Inferior parietal cortex (tissue), 1 donor: ENCODE data around the gene SLC1A7.

Source experiments
- DNase-seq: peaks from one replicate; pipeline ENCODE4 v3.0.0-alpha.2; 2016; ENCODE audit errors: extremely low spot score

SLC1A7 gene

DNA sequence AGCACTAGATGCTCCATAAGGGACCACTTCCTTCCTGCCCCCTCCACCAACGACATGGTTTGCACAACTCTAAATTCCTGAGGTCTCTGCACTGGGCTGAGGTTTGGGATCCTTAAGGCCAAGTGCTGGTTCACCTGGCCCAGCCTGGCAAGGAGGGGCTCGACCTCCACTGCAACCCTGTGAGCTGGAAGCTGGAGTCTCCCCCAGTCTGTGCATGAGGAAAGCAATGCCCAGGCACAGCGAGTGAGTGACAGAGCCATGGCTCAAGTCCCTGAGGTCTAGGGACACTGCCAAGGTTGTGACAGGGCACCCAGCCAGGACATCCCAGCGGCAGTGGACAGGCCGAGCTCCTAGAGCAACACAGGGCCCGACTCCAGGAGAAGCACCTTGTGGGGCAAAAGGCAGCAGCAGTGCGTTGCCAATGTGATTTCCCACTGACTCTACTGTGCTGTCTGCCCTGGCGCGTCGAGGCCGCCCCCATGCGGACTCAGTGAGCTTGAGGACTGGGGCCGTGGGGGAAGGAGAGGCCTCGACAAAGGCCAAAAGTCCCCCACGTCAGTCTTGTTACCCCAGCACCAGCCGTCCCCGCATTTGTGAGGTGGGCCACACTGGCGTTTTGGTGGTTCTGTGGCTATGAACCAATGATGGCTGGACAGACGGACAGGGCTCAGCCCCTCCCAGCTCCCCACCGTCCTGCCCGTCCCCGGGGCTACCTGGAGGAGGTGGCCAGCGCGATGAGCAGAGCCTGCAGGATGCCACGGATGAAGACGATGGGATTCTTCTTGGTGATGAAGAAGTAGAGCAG lies 50.4 kb downstream of the SLC1A7 start:
- no peak for DNase-seq

DNA sequence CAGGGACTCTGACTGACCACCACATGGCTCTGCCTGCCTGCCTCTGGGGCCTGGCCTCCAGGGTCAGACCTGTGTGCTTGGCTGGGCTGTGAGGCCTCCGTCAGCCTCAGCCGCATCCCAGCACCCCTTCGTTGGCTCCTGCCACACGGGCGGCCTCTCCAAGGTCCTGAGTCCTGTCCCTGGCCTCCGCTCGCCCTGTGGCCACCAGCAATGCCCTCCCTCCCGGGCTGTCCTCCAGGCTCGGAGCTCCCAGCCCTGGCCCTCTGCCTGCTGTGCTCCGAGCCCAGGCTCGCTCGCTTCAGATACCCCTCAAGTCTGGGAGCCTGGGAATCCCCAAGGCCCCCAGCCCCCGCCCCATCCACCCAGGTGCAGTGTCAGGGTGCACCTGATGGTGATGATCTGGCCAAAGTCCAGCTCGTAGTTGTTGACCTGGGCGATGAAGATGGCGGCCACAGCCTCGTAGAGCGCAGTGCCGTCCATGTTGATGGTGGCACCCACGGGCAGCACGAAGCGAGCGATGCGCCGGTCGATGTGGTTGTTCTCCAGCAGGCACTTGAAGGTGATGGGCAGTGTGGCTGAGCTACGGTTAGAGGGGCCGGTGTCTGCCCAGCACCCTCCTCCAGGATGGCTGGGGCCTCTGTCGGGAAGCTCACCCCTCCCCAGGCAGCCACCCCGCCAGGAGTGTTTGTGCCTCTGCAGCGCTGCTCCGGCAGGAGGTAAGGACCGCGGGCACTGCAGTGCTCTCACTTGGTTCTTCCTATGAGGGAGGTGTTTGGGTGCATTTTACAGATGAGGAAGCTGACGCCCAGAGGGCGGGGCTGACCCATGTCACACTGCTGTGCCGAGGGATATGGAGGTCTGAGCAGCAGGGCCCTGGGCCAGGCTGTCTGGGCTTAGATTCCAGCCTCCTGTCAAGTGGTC lies 52.0 kb downstream of the SLC1A7 start:
- DNase-seq = no peak

DNA sequence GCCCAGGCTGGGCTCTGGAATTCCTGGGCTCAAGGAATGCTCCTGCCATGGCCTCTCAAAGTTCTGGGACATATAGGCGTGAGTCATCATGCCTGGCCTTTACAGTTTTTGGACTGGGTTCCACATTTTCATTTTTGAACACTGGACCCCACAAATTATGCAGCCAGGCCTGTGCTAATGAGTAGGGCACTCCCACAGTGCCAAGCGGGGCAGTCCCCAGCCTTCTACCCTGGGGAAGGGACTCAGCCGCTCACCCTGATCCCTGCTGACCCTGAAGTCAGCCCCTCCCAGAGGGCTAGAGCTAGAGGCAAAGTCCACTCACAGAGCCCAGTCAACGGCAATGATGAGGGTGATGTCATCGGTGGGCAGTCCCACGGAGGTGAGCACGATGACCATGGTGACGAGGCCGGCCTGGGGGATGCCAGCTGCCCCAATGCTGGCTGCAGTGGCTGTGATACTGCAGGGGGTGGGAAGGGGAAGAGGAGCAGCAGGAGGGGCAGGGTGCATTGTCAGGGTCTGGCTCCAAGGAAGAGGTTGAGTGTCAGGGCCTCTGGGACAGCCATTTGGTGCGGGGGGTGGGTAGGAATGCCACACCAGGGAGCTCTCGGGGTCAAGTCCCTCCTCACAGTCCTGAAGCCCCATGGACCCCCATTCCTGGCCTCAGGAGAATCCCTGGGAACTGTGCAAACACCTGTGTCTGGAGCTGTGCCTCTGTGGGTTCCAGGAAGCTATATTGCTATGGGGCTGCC lies 52.8 kb downstream of the SLC1A7 start:
- no peak for DNase-seq

DNA sequence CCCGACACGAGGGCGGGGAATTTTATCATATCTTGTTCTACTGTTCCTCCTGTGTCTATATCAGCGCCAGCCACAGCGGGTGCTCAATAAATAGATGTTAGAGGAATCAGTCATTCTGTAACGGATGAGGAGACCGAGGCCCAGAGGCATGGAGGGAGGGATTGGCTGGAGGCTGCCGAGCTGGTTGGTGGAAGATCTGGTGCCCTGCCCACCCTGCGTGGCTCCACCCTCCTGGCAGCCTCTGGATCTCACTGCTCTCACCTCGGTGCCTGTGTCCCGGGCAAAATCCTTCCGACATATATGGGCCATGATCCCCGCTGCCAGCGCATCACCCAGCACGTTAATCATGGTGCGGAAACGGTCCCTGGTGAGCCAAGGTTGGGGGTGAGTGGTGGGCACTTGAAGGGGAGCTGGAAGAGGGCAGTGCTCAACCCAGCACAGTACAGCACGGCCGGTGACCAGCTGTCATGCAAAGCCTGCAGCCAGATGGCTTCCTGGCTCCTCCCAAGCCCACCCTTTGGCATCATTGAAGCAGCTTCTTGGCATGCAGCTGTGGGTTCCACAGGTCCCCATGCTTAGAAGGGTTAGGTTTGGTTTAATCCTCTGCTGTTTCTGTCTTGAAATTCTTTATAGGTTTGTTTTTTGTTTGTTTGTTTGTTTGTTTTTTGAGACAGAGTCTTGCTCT lies 53.7 kb downstream of the SLC1A7 start:
- DNase-seq = no peak

DNA sequence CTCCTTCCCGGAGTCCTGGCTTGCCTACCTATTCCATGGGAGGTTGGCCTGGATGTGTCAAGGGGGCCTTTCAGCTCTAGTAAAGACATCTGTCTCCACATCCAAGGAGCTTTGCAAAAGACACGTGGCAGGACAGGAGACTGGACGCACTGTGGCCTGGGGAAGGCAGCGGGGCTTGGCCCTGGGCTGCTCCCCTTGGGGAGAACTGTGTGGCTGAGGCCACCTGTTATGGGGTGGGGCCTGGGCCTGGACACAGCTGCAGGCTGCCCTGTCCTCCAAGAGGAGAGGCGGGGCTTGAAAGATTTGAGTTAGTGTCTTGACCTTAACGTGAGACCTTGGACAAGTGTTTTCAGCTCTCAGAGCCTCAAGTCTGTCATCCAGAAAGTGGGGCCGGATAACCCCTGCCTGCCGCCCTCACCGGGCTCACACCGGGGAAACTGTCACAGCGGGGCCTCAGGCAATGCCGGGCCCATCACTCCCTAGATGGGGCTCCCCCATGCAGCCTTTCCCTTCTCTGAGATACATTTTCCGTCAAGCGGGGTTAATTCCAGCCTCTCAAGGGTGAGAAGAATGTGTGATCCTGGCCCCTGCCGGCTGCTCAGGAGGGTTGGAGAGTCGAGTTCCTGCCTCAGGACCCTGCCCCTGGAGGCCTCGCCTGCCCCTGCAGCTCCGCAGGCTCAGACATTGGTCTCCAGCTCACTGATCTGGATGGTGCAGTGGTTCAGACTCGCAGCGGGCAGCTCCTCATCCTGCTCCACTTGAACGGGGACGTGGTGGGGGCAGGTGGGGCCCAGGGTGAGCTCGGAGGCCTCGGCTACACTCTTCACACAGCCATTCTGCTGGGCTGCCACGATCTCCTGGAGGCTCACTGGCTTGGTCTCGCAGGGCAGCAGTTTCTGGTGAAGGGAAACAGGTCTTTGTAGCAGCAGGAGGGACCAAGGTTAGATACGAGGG lies 54.8 kb downstream of the SLC1A7 start:
- no peak for DNase-seq

DNA sequence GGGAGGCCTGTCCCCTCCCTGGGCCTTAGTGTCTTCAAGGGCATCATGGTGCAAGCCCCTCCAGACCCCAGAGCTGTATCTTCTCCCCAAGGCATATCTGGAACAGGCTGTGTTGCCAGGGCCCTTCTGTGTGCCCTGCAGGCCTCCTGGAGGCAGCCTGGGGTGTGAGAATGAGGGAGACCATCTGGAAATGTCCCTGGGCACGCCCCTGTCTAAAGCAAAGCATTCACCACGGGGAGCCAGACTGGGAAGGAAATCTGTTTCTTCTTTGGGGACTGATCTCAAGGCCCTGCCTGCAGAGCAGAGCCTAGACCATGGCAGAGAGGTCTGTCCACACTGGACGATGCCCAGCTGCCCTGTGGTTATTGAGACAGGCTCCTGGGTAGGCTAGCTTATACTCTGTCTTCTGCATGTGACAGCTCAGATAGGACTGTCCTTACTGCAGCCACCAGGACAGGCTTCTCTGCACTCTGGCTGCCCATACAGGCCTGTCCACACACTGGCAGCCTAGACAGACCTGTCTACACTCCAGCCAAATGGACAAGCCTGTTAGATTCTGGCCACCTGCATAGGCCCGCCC lies 55.9 kb downstream of the SLC1A7 start:
- DNase-seq = no peak

DNA sequence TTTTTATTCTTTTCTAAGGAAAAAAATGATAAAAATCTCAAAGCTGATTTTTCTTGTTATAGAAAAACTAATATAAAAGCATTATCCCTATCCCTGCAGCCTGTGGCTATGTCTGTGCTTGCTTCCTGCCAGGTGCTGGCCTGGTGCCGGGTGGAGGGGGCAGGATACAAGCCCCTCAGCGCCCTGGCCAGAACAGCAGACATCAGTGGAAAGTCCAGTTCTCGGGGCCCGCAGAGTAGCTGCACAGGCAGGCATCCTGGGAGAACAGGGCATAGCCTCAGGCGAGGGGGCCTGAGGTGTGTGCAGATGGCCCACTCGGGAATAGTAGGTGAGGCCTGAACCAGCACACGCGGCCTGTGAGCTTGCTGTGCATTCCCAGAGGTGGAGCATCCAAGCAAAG lies 57.0 kb downstream of the SLC1A7 start:
- DNase-seq = no peak

DNA sequence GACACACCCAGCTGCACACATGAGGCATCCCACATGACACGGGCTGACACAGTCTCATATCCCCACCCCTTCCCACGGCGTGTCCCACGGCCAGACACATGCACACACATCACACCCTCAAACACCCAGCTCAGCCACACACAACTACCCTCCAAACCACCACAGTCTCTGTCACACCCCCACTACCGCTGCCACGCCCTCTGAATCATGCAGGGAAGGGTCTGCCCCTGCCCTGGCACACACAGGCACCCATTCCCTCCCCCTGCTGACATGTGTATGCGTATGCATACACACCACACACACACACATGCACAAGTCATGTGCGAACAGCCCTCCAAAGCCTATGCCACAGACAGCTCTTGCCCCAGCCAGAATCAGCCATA lies 57.9 kb downstream of the SLC1A7 start:
- DNase-seq = no peak

DNA sequence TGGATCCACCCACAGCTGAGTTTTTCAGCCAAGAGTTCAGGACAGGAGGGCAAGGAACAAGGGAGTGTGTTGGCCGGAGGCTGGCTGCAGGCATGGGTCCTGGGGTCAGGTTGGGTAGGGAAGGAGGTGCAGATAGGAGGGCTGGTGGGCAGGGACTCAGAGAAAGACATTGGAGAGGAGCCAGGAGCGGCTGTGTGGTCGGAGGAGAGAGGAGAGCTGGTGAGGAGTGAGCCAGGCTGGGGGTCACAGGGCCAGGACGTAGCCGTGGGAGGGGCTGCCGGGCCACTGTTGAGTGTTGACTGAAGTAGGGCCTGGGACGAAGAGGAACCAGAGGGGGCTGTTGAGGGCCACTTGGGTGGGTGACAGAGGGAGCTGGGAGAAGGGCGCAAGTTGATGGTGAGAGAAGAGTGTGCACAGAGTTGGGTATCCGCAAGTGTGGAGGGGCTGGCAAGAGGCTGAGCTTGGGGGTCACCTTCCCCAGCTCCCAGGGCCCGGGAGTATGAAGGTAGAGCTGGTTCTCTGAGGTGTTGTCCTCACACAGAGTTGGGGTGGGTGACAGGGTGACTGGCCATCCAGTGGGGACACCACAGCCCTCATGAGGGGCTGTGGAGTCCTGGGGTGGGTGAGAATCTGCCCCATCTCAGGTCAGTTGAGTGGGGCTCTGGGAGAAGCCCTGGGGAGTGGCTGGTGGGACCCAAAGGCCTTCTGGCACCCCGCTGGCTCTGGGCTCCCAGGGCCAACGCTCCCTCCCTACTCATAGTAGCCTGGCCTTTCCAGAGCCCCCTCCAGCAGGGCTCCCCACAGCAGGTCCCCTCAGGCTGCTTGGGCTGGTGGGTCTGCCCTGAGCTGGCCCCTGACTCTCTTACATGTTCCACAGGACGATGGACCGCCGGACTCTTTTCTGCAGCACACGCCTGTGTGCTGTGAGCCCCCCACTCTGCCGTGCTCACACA lies 58.5 kb downstream of the SLC1A7 start:
- DNase-seq = no peak

DNA sequence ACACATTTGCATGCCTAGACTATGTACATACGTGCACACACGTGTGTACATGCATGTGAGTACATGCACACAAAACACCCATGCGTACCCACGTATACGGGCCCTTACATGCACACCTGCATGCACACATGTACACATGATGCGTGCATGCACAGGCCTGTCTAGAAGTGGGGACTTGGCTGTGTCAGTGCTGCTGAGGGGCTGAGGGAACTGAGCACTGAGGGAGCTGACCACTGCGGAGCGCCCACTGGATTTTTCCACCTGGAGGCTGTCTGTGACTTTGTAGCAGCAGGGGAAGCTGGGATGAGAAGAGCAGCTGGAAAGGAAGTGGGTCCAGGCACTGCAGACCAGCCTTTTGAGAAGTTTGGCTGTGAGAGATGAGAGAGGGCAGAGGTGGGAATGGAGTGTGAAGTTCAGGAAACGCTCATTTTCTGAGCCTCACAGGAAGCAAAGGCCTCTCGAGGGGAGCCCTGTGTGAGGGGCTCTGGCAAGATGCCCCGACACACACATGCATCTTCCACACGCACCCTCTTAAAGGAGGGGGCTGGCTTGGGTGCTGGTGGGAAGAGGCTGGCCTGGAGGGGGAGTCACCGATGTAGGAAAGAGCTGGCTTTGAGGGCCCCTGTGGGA lies 59.5 kb downstream of the SLC1A7 start:
- DNase-seq = no peak

DNA sequence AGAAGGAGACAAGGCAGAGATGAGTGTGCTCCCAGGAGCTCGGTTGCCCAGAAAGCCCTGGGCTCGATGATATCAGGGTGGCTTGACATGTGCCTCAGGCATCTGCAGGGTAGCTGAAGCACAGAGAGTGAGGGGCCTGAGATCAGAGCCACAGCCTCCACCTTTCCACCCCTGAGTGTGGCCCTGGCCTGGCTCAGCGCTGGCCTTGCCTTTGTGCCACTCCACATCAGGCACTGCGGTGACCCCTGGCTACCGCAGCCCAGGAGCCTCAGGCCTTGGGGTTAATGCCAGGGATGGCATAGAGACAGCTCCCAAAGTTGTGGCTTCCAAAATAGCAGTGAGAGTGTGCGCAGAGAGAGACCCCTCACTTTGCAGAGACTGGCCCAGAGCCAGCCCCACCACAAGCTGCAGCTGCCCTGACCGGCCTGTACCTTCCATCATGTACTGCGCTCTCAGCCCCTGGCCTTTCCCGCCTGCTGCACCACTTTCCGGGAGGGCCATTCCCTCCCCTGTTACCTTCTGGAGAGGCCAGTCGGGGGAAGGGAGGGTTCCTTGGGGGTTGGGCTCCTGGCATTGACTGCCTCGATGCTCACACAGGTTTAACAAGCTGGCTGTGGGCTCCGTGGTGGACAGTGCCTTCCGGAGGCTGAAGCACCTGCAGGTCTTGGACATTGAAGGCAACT lies 60.9 kb downstream of the SLC1A7 start:
- no peak for DNase-seq

DNA sequence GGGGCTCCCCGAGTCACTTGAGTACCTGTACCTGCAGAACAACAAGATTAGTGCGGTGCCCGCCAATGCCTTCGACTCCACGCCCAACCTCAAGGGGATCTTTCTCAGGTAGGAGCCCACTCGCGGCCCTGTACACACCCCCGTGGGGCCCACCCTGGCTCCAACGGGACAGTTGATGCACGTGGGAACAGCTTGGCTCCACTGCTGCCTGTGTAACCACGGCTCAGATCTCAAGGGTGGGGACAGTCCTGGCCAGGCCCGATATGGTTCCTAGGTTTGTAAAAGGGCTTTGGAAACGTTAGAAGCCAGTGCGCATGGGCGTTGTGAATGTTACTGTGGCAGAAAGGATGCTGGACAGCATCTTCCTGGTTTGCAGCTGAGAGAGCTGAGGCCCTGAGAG lies 61.7 kb downstream of the SLC1A7 start:
- no peak for DNase-seq

DNA sequence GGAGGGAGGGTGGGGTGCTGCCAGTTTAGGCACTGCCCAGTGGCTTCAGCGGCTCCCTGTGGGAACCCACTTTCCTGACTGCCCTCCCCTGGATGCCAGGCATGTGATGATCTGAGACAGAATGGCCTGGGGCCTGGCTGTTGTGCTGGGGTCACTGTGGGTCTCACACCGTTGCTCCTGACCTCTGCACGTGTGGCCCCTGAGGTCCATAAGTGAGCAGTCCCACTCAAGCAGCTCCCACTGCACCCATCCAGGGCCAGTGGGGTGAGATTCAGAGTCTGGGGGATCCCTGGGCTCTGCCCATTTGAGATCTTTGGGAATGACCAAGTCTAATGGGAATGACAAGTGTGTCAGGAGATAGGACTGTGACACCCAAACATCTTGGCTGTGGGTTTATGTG lies 62.4 kb downstream of the SLC1A7 start:
- no peak for DNase-seq

DNA sequence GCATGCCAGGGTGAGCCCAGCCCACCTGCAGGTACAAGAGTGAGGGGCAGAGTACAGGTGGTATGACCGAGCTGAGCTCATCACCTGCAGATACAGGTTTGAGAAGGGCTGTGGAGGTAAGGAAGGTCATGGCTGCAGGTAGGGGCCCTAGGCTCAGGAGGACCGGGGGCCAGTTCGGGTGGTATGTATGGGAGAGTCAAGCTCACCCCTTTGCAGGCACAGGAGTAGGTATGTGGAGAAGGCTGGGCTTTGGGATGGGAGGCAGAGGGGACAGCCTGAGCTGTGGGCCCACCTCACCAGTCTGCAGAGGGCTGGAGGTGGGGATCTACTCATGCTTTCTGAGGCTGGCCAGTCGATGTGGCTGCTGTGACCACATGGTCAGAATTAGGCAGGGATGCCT lies 63.2 kb downstream of the SLC1A7 start:
- no peak for DNase-seq

DNA sequence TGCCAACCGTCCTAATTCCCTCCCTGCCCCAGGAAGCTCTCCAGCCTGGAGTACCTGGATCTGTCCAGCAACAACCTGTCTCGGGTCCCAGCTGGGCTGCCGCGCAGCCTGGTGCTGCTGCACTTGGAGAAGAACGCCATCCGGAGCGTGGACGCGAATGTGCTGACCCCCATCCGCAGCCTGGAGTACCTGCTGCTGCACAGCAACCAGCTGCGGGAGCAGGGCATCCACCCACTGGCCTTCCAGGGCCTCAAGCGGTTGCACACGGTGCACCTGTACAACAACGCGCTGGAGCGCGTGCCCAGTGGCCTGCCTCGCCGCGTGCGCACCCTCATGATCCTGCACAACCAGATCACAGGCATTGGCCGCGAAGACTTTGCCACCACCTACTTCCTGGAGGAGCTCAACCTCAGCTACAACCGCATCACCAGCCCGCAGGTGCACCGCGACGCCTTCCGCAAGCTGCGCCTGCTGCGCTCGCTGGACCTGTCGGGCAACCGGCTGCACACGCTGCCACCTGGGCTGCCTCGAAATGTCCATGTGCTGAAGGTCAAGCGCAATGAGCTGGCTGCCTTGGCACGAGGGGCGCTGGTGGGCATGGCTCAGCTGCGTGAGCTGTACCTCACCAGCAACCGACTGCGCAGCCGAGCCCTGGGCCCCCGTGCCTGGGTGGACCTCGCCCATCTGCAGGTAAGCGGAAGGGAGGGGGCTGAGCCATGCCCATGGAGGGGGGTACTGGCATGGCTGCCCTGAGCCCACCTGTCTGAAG lies 63.9 kb downstream of the SLC1A7 start:
- no peak for DNase-seq

DNA sequence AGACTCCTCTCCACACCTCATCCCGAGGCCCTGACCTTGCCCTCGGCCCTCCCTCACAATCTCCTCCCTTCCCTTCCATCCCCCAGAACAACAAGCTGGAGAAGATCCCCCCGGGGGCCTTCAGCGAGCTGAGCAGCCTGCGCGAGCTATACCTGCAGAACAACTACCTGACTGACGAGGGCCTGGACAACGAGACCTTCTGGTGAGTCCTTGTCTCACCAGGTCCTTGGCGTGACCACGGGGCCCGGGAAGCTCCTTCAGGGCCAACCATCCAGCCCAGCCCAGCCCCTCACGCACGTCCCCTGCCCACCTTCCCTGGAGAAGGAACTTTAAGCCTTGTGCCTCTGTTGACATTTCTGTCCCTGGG lies 64.9 kb downstream of the SLC1A7 start:
- no peak for DNase-seq
